NB4 (cell line): ENCODE data around the gene CAMTA1.

Source experiments
- POLR2A ChIP-seq: IDR thresholded peaks from 2 replicates; pipeline ENCODE4 v1.6.1; 2011; ENCODE audit warnings: mild to moderate bottlenecking; ENCODE audit not compliant: insufficient read length; ENCODE audit errors: extremely low read depth
- TF ChIP-seq, protein P1 (sequence below): IDR thresholded peaks from 2 replicates; pipeline ENCODE4 v1.6.1; 2011; ENCODE audit warnings: low read depth, low read length

GRCh38 chr1:7190261-7190660, 405.0 kb downstream of the CAMTA1 start:
- TF ChIP-seq POLR2A = no peak
- TF ChIP-seq, protein P1, sequence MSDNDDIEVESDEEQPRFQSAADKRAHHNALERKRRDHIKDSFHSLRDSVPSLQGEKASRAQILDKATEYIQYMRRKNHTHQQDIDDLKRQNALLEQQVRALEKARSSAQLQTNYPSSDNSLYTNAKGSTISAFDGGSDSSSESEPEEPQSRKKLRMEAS = no peak
